ENCODE data around the gene TASP1. TPM values are rescaled to one million over a fixed set of nuclear protein-coding genes. Genes with fewer than 3 reads are reported as not detected.
"Not testable (repeated sequence)": the region's sequence is repeated elsewhere in the genome, so short reads cannot be mapped to it uniquely, and the experiment has no call there.

The TASP1 gene
- total RNA-seq, 1 donor from 2014 or later, result 10.3 TPM

DNA sequence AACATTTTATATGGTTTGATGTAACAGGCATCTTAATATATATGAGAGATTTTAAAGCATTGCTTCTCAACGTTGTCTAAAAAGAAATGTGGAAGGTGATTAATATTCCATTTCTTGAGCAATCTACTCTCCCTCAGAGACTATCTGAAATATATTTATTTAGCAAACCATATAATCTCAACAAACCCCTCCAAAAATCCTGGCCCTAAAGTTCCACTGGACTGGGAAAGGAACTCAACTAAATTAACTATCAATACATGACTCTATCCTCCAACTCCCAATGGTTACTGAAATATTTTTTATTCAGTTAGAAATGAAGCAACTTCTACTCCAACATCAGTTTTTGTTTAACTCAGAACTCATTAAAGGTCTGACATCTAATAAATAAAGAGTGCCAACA lies 6.3 kb downstream of the TASP1 start:
- Histone ChIP-seq H3K27me3 (ENCODE audit: insufficient read depth, low read length) (no peaks in the 10 kb centered on the region), H3K4me1 (ENCODE audit: insufficient read depth, low read length) (no peaks in the 10 kb centered on the region), H3K9me3 (ENCODE audit: insufficient read depth, low read depth, low read length) (no peaks in the 10 kb centered on the region), H3K4me3 (ENCODE audit: insufficient read depth, low read depth, low read length) (no peak overlapping the region), H3K36me3 (ENCODE audit: insufficient read depth, low read length) (no peaks in the 10 kb centered on the region), H3K4me2 (ENCODE audit: low read length) (no peak overlapping the region), H3K27ac (ENCODE audit: low read depth, low read length) (no peak overlapping the region), H3K9ac (ENCODE audit: low read length) (no peak overlapping the region), H3K79me2 (ENCODE audit: insufficient read depth, low read length) (peaks cover 43% of the 10 kb centered on the region), H2AFZ (ENCODE audit: low read depth, low read length) (no peak overlapping the region), H4K20me1 (ENCODE audit: insufficient read depth, low read length) (peaks cover 8% of the 10 kb centered on the region)
- Mint-ChIP-seq H3K4me1 (ENCODE audit: low read depth, unreplicated experiment) (peaks cover 15% of the 10 kb centered on the region), H3K9me3 (ENCODE audit: unreplicated experiment) (no peaks in the 10 kb centered on the region), H3K36me3 (ENCODE audit: low read depth, unreplicated experiment) (peaks cover 4% of the 10 kb centered on the region), H3K27ac (ENCODE audit: unreplicated experiment) (no peak overlapping the region), H3K4me3 (ENCODE audit: unreplicated experiment) (no peak overlapping the region), H3K27me3 (ENCODE audit: low read depth, unreplicated experiment) (no peaks in the 10 kb centered on the region)
- no peak for FAIRE-seq
- DNase-seq (ENCODE audit: low read depth), result no peak
- TF ChIP-seq, protein P1, sequence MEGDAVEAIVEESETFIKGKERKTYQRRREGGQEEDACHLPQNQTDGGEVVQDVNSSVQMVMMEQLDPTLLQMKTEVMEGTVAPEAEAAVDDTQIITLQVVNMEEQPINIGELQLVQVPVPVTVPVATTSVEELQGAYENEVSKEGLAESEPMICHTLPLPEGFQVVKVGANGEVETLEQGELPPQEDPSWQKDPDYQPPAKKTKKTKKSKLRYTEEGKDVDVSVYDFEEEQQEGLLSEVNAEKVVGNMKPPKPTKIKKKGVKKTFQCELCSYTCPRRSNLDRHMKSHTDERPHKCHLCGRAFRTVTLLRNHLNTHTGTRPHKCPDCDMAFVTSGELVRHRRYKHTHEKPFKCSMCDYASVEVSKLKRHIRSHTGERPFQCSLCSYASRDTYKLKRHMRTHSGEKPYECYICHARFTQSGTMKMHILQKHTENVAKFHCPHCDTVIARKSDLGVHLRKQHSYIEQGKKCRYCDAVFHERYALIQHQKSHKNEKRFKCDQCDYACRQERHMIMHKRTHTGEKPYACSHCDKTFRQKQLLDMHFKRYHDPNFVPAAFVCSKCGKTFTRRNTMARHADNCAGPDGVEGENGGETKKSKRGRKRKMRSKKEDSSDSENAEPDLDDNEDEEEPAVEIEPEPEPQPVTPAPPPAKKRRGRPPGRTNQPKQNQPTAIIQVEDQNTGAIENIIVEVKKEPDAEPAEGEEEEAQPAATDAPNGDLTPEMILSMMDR (IDR thresholded peaks at IDR 0.05; ENCODE audit: insufficient read depth, low read depth, low read length), result no peak
- TF ChIP-seq EZH2 (IDR thresholded peaks at IDR 0.05; ENCODE audit: insufficient read depth, low read length), result no peak

DNA sequence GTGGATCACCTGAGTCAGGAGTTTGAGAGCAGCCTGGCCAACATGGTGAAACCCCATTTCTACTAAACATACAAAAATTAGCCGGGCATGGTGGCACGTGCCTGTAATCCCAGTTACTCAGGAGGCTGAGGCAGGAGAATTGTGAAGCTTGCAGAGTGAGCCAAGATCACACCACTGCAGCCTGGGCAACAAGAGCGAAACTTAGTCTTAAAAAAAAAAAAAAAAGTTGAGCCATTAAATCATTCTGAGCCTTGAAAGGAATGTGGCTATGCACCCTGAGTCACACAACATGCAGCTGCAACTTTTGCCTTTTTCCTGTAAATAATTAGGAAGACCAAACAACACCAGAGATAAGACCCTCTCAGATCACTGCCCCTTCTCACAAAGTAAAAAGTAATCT lies 11.2 kb downstream of the TASP1 start:
- not testable (repeated sequence) for H3K4me2 ChIP-seq (ENCODE audit: low read length); H3K9ac ChIP-seq (ENCODE audit: low read length); H3K9me3 ChIP-seq (ENCODE audit: insufficient read depth, low read depth, low read length); H3K27me3 Mint-ChIP-seq (ENCODE audit: low read depth, unreplicated experiment); H3K27ac ChIP-seq (ENCODE audit: low read depth, low read length); H3K9me3 Mint-ChIP-seq (ENCODE audit: unreplicated experiment); H3K36me3 Mint-ChIP-seq (ENCODE audit: low read depth, unreplicated experiment); H3K4me1 ChIP-seq (ENCODE audit: insufficient read depth, low read length); H2AFZ ChIP-seq (ENCODE audit: low read depth, low read length); H3K27me3 ChIP-seq (ENCODE audit: insufficient read depth, low read length); H3K4me3 ChIP-seq (ENCODE audit: insufficient read depth, low read depth, low read length); H3K79me2 ChIP-seq (ENCODE audit: insufficient read depth, low read length); FAIRE-seq; H4K20me1 ChIP-seq (ENCODE audit: insufficient read depth, low read length); H3K36me3 ChIP-seq (ENCODE audit: insufficient read depth, low read length); H3K4me3 Mint-ChIP-seq (ENCODE audit: unreplicated experiment)
- Mint-ChIP-seq H3K4me1 (ENCODE audit: low read depth, unreplicated experiment) (peaks cover 19% of the 10 kb centered on the region), H3K27ac (ENCODE audit: unreplicated experiment) (peak overlapping the region; percentile 66)
- peak; percentile 77 for DNase-seq (ENCODE audit: low read depth)

GRCh38 chr20:13626724-13627123 lies 12.0 kb downstream of the TASP1 start:
- no peak overlapping the region for H3K4me3 Mint-ChIP-seq (ENCODE audit: unreplicated experiment)
- no peak for TF ChIP-seq EZH2 (IDR thresholded peaks at IDR 0.05; ENCODE audit: insufficient read depth, low read length)
- TF ChIP-seq, protein P1 (IDR thresholded peaks at IDR 0.05; ENCODE audit: insufficient read depth, low read depth, low read length), result no peak
- Histone ChIP-seq H3K4me3 (ENCODE audit: insufficient read depth, low read depth, low read length) (no peak overlapping the region), H3K9ac (ENCODE audit: low read length) (no peak overlapping the region), H3K79me2 (ENCODE audit: insufficient read depth, low read length) (peaks cover 8% of the 10 kb centered on the region), H3K27ac (ENCODE audit: low read depth, low read length) (no peak overlapping the region), H3K36me3 (ENCODE audit: insufficient read depth, low read length) (no peaks in the 10 kb centered on the region), H3K9me3 (ENCODE audit: insufficient read depth, low read depth, low read length) (no peaks in the 10 kb centered on the region), H4K20me1 (ENCODE audit: insufficient read depth, low read length) (no peaks in the 10 kb centered on the region), H3K4me2 (ENCODE audit: low read length) (no peak overlapping the region), H2AFZ (ENCODE audit: low read depth, low read length) (no peak overlapping the region), H3K4me1 (ENCODE audit: insufficient read depth, low read length) (no peaks in the 10 kb centered on the region), H3K27me3 (ENCODE audit: insufficient read depth, low read length) (no peaks in the 10 kb centered on the region)
- peaks cover 19% of the 10 kb centered on the region for H3K4me1 Mint-ChIP-seq (ENCODE audit: low read depth, unreplicated experiment)
- H3K9me3 Mint-ChIP-seq (ENCODE audit: unreplicated experiment), result no peaks in the 10 kb centered on the region
- DNase-seq (ENCODE audit: low read depth) (no peak), FAIRE-seq (no peak)
- no peaks in the 10 kb centered on the region for H3K27me3 Mint-ChIP-seq (ENCODE audit: low read depth, unreplicated experiment)
- peaks cover 7% of the 10 kb centered on the region for H3K36me3 Mint-ChIP-seq (ENCODE audit: low read depth, unreplicated experiment)
- H3K27ac Mint-ChIP-seq (ENCODE audit: unreplicated experiment), result peak overlapping the region; percentile 66
